GM21619 (cell line): ENCODE results near the gene RRP1.

ENCODE experiments used
- ATAC-seq: cut with Tn5 transposase; IDR thresholded peaks from one replicate; pipeline ENCODE4 v1.9.1; 2021; ENCODE audit not compliant: unreplicated experiment

RRP1 gene

GRCh38 chr21:43758111-43758641 is 31.2 kb upstream of the RRP1 start:
- no peak for ATAC-seq

GRCh38 chr21:43758811-43759210 is 30.6 kb upstream of the RRP1 start:
- no peak for ATAC-seq

DNA sequence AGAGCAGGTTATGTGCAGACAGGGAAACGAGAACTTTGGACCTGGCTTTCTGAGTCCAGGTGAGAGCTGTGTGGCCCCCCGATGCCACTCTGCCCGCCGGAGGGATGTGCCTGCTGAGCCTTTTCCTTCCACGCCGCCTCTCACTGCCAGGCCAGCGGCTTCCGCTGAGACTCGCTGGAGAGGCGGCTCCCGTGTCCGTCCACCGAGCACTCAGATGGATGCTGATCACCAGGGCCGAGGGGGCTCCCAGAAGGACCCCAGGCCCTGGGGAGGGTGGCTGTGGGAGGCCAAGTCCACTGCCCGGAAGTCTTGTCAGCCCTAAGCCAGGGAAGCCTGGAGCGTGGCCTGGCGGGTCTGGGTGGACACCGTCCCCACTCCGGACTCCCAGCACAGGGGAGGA is 29.7 kb upstream of the RRP1 start:
- ATAC-seq, result no peak

DNA sequence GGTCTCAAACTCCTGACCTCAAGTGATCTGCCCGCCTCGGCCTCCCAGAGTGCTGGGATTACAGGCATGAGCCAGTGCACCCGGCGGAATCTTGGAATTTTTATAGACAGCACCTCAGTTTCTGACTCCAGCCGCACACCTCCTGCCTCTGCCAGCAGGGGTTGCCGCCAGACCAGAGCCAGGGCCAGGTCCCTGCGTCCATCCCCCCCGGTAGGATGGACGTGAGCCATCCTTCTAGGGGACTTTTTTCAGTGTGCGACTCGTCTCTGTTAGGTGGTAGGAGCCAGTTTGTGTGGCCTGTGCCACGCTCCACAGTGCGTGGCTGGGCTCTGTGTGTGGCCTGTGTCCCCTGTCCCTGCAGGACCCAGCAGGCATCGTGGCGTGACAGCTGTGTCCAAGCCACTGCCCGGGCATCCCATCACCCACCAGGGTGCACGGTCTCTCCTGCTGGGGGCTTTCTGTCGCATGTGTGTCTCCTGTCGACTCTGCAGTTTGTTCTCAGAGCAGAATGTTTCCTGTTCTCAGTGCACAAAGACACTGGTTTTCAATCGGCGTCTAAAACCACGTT is 28.9 kb upstream of the RRP1 start:
- ATAC-seq, result no peak

- ATAC-seq, result no peak
Measured at GRCh38 chr21:43761886-43762285, 27.5 kb upstream of the RRP1 start.

DNA sequence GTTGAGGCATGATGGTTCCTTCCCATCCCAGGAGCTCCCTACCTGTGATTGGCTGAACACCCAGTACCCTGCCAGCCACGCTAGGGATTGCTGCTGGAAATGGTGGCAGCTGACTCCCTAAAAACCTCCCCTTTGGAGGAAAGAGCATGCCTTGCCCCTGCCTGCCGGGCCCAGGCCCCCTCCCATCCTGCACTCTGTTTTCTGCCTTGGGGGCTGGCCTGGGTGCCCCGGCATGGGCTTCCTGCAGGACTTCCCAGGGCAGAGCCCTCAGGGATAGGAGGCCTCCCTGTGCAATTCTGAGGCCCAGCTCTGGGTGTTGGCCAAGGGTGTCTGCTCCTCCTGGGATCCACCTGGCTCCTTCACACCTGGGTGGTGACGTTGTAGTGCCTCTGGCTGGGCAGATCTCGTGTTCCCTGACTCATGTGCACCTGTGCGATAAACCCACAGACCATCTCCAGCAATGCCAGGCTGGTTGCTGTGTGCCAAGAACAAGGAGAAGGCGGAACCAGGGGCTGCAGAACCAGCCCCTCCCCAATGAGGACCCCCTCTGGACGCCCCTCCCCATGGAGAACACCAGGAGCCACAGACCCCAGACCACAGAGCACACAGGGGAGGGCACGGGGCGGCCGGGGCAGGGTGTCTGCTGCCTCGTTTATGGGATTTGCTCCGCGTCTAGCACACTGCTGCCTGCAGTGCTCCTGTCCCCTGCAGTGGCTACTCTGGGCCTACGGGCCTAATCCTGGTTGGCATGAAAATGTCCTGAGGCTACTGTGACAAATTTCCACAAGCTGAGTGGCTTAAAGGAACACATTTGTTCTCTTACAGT is 26.9 kb upstream of the RRP1 start:
- no peak for ATAC-seq

DNA sequence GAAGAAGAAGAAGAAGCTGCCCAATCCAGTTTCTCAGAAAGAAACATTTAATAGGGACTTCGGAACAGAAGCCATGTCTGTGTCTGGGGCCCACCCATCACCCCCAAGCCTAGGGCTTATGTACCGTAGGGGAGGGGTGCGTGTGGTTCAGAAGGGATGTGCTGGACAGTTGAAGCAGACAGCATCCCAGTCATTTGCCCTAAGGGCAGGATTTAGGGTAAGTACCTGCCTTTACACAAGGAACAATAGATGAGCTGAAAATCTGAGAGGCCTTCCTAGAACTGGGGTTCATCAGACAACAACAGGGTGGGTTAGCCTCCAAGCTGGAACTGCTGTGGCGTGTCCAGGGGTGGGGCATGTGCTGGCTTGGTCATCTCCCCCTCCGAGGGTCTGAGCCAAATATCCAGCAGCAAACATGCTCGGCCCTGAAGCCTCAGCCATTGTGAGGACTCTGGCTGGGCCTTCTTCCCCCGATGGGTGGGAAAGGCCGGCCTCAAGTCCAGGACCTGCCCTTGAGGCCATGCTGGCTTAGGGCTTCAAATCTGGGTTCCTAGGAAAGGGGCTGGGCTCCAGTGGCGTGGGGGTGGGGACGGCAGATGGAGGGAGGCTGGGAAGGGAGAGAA is 25.4 kb upstream of the RRP1 start:
- ATAC-seq, result no peak

GRCh38 chr21:43764576-43765495 is 24.5 kb upstream of the RRP1 start:
- no peak for ATAC-seq

DNA sequence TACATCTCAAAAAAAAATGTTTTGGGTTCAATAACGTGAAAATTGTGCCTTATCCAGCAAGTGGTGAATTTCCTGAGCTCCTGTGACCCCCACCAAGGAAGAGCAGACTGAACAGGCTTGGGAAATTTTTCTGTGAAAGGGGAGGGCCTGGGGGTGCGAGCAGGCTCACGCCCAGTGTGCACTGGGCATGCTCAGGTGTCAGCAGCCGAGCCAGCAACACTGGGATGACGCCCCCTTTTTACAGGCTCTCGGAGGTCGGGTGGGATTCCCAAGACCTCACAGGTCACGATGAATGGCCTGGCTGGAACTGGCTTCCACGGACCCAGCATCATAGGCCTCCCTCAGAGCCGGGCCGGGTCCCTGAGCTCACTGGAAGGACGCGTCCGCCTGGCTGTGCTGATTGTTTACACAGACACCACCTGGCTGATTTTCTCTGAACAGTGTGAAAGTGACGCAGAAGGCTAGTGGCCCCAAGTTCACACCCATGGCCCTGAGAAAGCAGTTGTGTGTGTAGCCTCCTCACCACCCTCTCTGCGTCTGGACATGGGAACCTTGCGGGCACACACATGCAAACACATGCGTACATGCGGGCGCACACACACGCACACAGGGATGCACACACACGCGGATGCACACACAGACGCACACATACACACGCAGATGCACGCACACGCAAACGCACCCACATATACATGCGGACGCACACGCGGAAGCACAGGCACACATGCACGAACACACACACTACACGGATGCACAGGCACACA is 22.5 kb upstream of the RRP1 start:
- no peak for ATAC-seq

GRCh38 chr21:43767498-43767983 is 21.8 kb upstream of the RRP1 start:
- no peak for ATAC-seq

GRCh38 chr21:43767984-43768867 is 21.2 kb upstream of the RRP1 start:
- no peak for ATAC-seq

GRCh38 chr21:43768868-43769167 is 20.6 kb upstream of the RRP1 start:
- no peak for ATAC-seq

- ATAC-seq, result no peak
Measured at GRCh38 chr21:43769325-43769958, 19.9 kb upstream of the RRP1 start.

DNA sequence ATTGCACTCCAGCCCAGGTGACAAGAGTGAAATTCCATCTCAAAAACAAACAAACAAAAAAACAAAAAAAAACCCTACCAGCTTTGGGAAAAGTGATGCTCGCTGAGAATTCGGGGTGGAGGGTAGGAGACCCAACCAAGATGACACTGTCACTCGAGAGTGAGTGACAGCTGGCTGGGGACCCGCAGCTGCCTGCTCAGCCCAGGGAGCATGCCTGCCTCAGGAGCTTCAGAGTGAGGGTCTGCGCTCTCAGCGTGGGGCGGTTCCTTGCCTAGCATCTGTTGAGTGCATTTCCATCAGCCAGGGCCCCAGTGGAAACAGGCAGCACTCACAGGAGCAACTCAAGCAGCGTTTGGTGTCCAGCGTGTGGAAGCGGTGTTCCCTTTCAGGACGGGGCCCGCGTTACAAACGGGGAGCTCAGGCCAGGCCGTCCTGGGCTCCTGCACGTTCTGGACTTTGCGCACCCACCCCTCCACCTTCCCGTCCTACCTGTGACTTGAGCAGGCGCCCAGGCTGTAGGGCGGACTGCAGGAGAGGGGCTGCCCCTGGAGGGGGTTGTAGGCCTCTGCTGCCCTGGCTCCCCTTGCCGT is 19.2 kb upstream of the RRP1 start:
- ATAC-seq, result no peak

DNA sequence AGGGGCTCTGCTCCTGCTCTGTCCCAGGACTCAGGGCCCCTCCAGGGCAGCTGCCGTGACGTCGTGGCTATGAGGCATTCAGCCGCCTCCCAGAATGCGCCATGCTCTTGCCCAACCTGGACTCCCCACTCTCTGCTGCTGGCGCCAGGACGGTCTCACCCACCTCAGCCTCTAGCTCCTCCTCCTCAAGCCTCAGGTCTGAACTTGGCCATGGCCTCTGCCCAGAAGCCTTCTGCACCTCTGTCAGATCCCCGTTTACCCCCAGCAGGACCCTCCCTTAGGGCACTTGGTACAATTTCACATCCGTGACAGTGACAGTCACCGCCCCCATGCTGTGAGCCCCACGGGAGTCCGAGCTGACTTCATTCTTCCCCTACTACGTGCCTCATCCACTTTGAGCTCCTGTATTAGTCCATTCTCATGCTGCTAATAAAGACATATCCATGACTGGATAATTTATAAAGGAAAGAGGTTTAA is 18.1 kb upstream of the RRP1 start:
- ATAC-seq, result no peak

DNA sequence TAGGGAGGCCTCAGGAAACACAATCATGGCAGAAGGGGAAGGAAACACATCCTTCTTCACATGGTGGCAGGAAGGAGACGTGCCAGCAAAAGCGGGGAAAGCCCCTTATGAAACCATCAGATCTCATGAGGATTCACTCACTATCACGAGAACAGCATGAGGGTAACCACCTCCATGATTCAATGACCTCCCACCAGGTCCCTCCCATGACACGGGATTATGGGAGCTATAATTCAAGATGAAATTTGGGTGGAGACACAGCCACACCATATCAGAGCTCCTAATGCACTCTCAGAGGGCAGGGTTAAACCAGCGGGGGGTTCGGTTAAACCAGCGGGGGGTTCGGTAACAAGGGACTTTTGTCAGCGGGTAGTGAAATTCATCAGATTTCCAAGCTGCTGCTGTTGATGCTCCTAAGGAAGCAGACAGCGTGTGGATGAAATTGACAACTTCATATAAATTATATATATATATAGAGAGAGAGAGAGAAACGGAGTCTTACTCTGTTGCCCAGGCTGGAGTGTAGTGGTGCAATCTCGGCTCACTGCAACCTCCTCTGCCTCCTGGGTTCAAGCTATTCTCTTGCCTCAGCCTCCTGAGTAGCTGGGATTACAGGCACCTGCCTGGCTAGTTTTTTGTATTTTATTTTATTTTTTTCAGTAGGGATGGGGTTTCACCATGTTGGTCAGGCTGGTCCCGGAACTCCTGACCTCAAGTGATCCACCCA is 17.5 kb upstream of the RRP1 start:
- ATAC-seq, result no peak

- no peak for ATAC-seq
Measured at GRCh38 chr21:43772425-43772821, 17.0 kb upstream of the RRP1 start.

DNA sequence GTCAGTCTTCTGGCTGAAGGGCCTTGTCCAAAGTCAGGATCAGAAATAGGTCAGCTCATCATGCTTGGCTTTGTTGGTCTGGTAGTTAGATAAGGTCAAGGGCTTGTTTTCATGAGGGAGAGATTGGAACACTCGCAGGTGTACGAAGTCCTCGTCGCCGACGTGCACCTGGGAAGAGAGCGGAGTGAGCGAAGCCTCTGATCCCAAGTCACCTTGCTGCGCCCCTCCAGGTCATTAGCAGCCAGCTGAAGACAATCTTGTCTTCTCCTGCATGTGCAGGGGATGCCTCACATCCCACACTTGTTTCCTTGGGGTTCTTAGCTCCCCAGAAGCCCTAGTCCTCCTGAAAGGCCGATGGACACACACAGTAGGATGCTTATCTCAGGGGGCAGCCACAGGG is 15.2 kb upstream of the RRP1 start:
- no peak for ATAC-seq
